IPS DF 4.7 (cell line): Measurements from ENCODE around the gene SDK1.
"Not testable (repeated sequence)": the region's sequence is repeated elsewhere in the genome, so short reads cannot be mapped to it uniquely, and the experiment has no call there.

Source experiments
- DNase-seq: peaks from one replicate; pipeline ENCODE4 v3.0.0-alpha.2; 2013; ENCODE audit warnings: low spot score; ENCODE audit errors: extremely low read depth

Gene SDK1

GRCh38 chr7:3721422-3721821 lies 420.4 kb downstream of the SDK1 start:
- no peak for DNase-seq

- peak; percentile 60 for DNase-seq
Measured at GRCh38 chr7:3722396-3722922, 421.4 kb downstream of the SDK1 start.

GRCh38 chr7:3725155-3726059 lies 424.4 kb downstream of the SDK1 start:
- no peak for DNase-seq

GRCh38 chr7:3730276-3730675 lies 429.2 kb downstream of the SDK1 start:
- DNase-seq = no peak

- no peak for DNase-seq
Measured at GRCh38 chr7:3732395-3733005, 431.4 kb downstream of the SDK1 start.

GRCh38 chr7:3733541-3734140 lies 432.6 kb downstream of the SDK1 start:
- DNase-seq = no peak

- no peak for DNase-seq
Measured at GRCh38 chr7:3738964-3739363, 437.9 kb downstream of the SDK1 start.

GRCh38 chr7:3739983-3740382 lies 438.9 kb downstream of the SDK1 start:
- no peak for DNase-seq

- no peak for DNase-seq
Measured at GRCh38 chr7:3747467-3747866, 446.4 kb downstream of the SDK1 start.

- DNase-seq = no peak
Measured at GRCh38 chr7:3748389-3748788, 447.3 kb downstream of the SDK1 start.

GRCh38 chr7:3753868-3754267 lies 452.8 kb downstream of the SDK1 start:
- no peak for DNase-seq

- DNase-seq = no peak
Measured at GRCh38 chr7:3754493-3755341, 453.7 kb downstream of the SDK1 start.

GRCh38 chr7:3755778-3756453 lies 454.9 kb downstream of the SDK1 start:
- not testable (repeated sequence) for DNase-seq

GRCh38 chr7:3757059-3757458 lies 456.0 kb downstream of the SDK1 start:
- DNase-seq = no peak

GRCh38 chr7:3760651-3761050 lies 459.6 kb downstream of the SDK1 start:
- no peak for DNase-seq

GRCh38 chr7:3762146-3762831 lies 461.2 kb downstream of the SDK1 start:
- DNase-seq = no peak

- no peak for DNase-seq
Measured at GRCh38 chr7:3767917-3768777, 467.1 kb downstream of the SDK1 start.

GRCh38 chr7:3771906-3772305 lies 470.9 kb downstream of the SDK1 start:
- DNase-seq = no peak

- DNase-seq = no peak
Measured at GRCh38 chr7:3778345-3778744, 477.3 kb downstream of the SDK1 start.
